ENCODE measurements around the gene KRT3. TPM values are rescaled to one million over a fixed set of nuclear protein-coding genes. Genes with fewer than 3 reads are reported as not detected.

The KRT3 gene
- total RNA-seq, 2 donors from 2014 or later: not detected

- H3K4me1 ChIP-seq (replicated peaks): no peaks in the 10 kb centered on the region
- H3K9me3 ChIP-seq: no peaks in the 10 kb centered on the region
- intact Hi-C loops (cut with DNase I): no loop called here
- no peak for DNase-seq (ENCODE audit: low spot score)
- 88% methylated on average over 3 of the region's 3 CpGs for WGBS
- no peaks in the 10 kb centered on the region for H3K36me3 ChIP-seq
- TF ChIP-seq CTCF (IDR thresholded peaks at IDR 0.05) (no peak), POLR2AphosphoS5 (IDR thresholded peaks at IDR 0.05) (no peak), POLR2A (IDR thresholded peaks at IDR 0.05) (no peak)
- H3K4me3 ChIP-seq: no peak overlapping the region
- H3K27me3 ChIP-seq (replicated peaks; ENCODE audit: insufficient read depth): peaks cover 6% of the 10 kb centered on the region
- H3K27ac ChIP-seq: no peak overlapping the region
Measured at GRCh38 chr12:52832451-52832850, 36.5 kb upstream of the KRT3 start.

GRCh38 chr12:52831251-52831650, 35.3 kb upstream of the KRT3 start:
- Histone ChIP-seq H3K36me3 (no peaks in the 10 kb centered on the region), H3K9me3 (no peaks in the 10 kb centered on the region), H3K27me3 (replicated peaks; ENCODE audit: insufficient read depth) (peaks cover 6% of the 10 kb centered on the region), H3K4me3 (no peak overlapping the region), H3K4me1 (replicated peaks) (no peaks in the 10 kb centered on the region), H3K27ac (no peak overlapping the region)
- no peak for TF ChIP-seq POLR2AphosphoS5 (IDR thresholded peaks at IDR 0.05)
- no peak for TF ChIP-seq CTCF (IDR thresholded peaks at IDR 0.05)
- no peak for TF ChIP-seq POLR2A (IDR thresholded peaks at IDR 0.05)
- 84% methylated on average over 7 of the region's 7 CpGs for WGBS
- no peak for DNase-seq (ENCODE audit: low spot score)
- intact Hi-C loops (cut with DNase I): no loop called here

GRCh38 chr12:52829986-52830770, 34.3 kb upstream of the KRT3 start:
- Histone ChIP-seq H3K4me3 (no peak overlapping the region), H3K4me1 (replicated peaks) (no peaks in the 10 kb centered on the region), H3K36me3 (no peaks in the 10 kb centered on the region), H3K9me3 (no peaks in the 10 kb centered on the region), H3K27me3 (replicated peaks; ENCODE audit: insufficient read depth) (peaks cover 6% of the 10 kb centered on the region), H3K27ac (no peak overlapping the region)
- intact Hi-C loops (cut with DNase I): no loop called here
- no peak for DNase-seq (ENCODE audit: low spot score)
- WGBS: 92% methylated on average over 8 of the region's 8 CpGs
- TF ChIP-seq POLR2A (IDR thresholded peaks at IDR 0.05): no peak
- no peak for TF ChIP-seq CTCF (IDR thresholded peaks at IDR 0.05)
- TF ChIP-seq POLR2AphosphoS5 (IDR thresholded peaks at IDR 0.05): no peak

GRCh38 chr12:52828591-52829021, 32.7 kb upstream of the KRT3 start:
- peaks cover 6% of the 10 kb centered on the region for H3K27me3 ChIP-seq (replicated peaks; ENCODE audit: insufficient read depth)
- no peak overlapping the region for H3K4me3 ChIP-seq
- TF ChIP-seq CTCF (IDR thresholded peaks at IDR 0.05) (no peak), POLR2A (IDR thresholded peaks at IDR 0.05) (no peak), POLR2AphosphoS5 (IDR thresholded peaks at IDR 0.05) (no peak)
- H3K4me1 ChIP-seq (replicated peaks): no peaks in the 10 kb centered on the region
- no peaks in the 10 kb centered on the region for H3K9me3 ChIP-seq
- no peaks in the 10 kb centered on the region for H3K36me3 ChIP-seq
- WGBS: 9% methylated on average over 2 of the region's 2 CpGs
- H3K27ac ChIP-seq: no peak overlapping the region
- intact Hi-C loops (cut with DNase I): no loop called here
- DNase-seq (ENCODE audit: low spot score): no peak

- no peak overlapping the region for H3K4me3 ChIP-seq
- TF ChIP-seq CTCF (IDR thresholded peaks at IDR 0.05) (no peak), POLR2AphosphoS5 (IDR thresholded peaks at IDR 0.05) (no peak), POLR2A (IDR thresholded peaks at IDR 0.05) (no peak)
- H3K36me3 ChIP-seq: no peaks in the 10 kb centered on the region
- H3K27ac ChIP-seq: no peak overlapping the region
- peaks cover 6% of the 10 kb centered on the region for H3K27me3 ChIP-seq (replicated peaks; ENCODE audit: insufficient read depth)
- intact Hi-C loops (cut with DNase I): no loop called here
- no peak for DNase-seq (ENCODE audit: low spot score)
- H3K9me3 ChIP-seq: no peaks in the 10 kb centered on the region
- no peaks in the 10 kb centered on the region for H3K4me1 ChIP-seq (replicated peaks)
Measured at GRCh38 chr12:52828156-52828555, 32.2 kb upstream of the KRT3 start.
